MM.1S (cell line): ENCODE data around the gene TPSD1.

Source experiments
- EZH2 ChIP-seq: fragments of 300-600 bp; sonication (generic); optimal IDR thresholded peaks from 2 replicates; pipeline ENCODE3; 2017; ENCODE audit warnings: low read depth, mild to moderate bottlenecking, antibody characterized with exemption, low read length, mixed read lengths
- TF ChIP-seq, protein P1 (sequence below): fragments of 300-600 bp; sonication (generic); IDR thresholded peaks from 2 replicates; pipeline ENCODE4 v1.5.1; 2016; ENCODE audit warnings: antibody characterized with exemption, low read length, mixed read lengths

GRCh38 chr16:1257561-1258224 is 1.8 kb downstream of the TPSD1 start:
- TF ChIP-seq, protein P1, sequence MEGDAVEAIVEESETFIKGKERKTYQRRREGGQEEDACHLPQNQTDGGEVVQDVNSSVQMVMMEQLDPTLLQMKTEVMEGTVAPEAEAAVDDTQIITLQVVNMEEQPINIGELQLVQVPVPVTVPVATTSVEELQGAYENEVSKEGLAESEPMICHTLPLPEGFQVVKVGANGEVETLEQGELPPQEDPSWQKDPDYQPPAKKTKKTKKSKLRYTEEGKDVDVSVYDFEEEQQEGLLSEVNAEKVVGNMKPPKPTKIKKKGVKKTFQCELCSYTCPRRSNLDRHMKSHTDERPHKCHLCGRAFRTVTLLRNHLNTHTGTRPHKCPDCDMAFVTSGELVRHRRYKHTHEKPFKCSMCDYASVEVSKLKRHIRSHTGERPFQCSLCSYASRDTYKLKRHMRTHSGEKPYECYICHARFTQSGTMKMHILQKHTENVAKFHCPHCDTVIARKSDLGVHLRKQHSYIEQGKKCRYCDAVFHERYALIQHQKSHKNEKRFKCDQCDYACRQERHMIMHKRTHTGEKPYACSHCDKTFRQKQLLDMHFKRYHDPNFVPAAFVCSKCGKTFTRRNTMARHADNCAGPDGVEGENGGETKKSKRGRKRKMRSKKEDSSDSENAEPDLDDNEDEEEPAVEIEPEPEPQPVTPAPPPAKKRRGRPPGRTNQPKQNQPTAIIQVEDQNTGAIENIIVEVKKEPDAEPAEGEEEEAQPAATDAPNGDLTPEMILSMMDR = no peak
- TF ChIP-seq EZH2 = no peak
